Endodermal cell (in vitro differentiated cells): ENCODE data around the gene DDX31. TPM values are rescaled to one million over a fixed set of nuclear protein-coding genes. Genes with fewer than 3 reads are reported as not detected.

Experiments
- DNase-seq: peaks from one replicate; pipeline ENCODE4 v3.0.0-alpha.2; 2017
- H3K27ac ChIP-seq: 2 replicates; pipeline ENCODE4 v1.5.1; 2013; ENCODE audit warnings: mild to moderate bottlenecking, low read depth, low read length, moderate library complexity
- H3K27me3 ChIP-seq: 2 replicates; pipeline ENCODE4 v1.6.1; 2013; ENCODE audit warnings: mild to moderate bottlenecking, low read length, moderate library complexity; ENCODE audit not compliant: insufficient read depth, control insufficient read depth, poor library complexity, severe bottlenecking
- H3K36me3 ChIP-seq: 2 replicates; pipeline ENCODE4 v1.7.0; 2013; ENCODE audit warnings: mild to moderate bottlenecking, low read length, moderate library complexity; ENCODE audit not compliant: control insufficient read depth, insufficient read depth
- H3K4me1 ChIP-seq: one replicate; pipeline ENCODE4 v1.7.0; 2013; ENCODE audit warnings: low read length; ENCODE audit not compliant: control insufficient read depth, insufficient read depth
- H3K4me3 ChIP-seq: 2 replicates; pipeline ENCODE4 v1.5.1; 2013; ENCODE audit warnings: mild to moderate bottlenecking, low read length, moderate library complexity
- H3K9ac ChIP-seq: 2 replicates; pipeline ENCODE4 v1.6.1; 2013; ENCODE audit warnings: mild to moderate bottlenecking, low read length, moderate library complexity; ENCODE audit not compliant: poor library complexity, severe bottlenecking; ENCODE audit errors: extremely low read depth
- H3K9me3 ChIP-seq: 2 replicates; pipeline ENCODE4 v1.6.1; 2013; ENCODE audit warnings: mild to moderate bottlenecking, low read length, moderate library complexity; ENCODE audit not compliant: control insufficient read depth
- H3K27ac Mint-ChIP-seq: 2 replicates; pipeline ENCODE4 v1.8.0; 2020; ENCODE audit warnings: mixed read lengths
- H3K27me3 Mint-ChIP-seq: 2 replicates; pipeline ENCODE4 v1.8.0; 2021; ENCODE audit warnings: mild to moderate bottlenecking, mixed read lengths; ENCODE audit not compliant: insufficient read depth
- H3K36me3 Mint-ChIP-seq: 2 replicates; pipeline ENCODE4 v1.8.0; 2020; ENCODE audit warnings: low read depth, mixed read lengths
- H3K4me1 Mint-ChIP-seq: 2 replicates; pipeline ENCODE4 v1.8.0; 2020; ENCODE audit warnings: mixed read lengths
- H3K4me3 Mint-ChIP-seq: 2 replicates; pipeline ENCODE4 v1.8.0; 2020; ENCODE audit warnings: mild to moderate bottlenecking, moderate library complexity, mixed read lengths
- H3K9me3 Mint-ChIP-seq: 2 replicates; pipeline ENCODE4 v1.8.0; 2020; ENCODE audit warnings: mild to moderate bottlenecking, mixed read lengths
- WGBS, 2 experiments: methylation state at CpG; one replicate each; pipeline versions ENCODE4 v1.1.5 to v1.1.7; 2013; ENCODE audit warnings: missing lambda C conversion rate in 2 of 2, mixed read lengths in 1 of 2; ENCODE audit not compliant: insufficient coverage in 1 of 2, insufficient read length in 1 of 2; 5-methylcytosine and 5-hydroxymethylcytosine counted together
- total RNA-seq, 2 donors: library from RNA; stranded (reverse); fragmentation: NEBNext Ultra II Directional in 1 of 2; extraction: Animal tissue kit (Norgen Biotek cat#: 25700) in 1 of 2; gene quantifications; 2 replicates in 1 of 2; 3 replicates in 1 of 2; pipeline ENCODE4 v1.2.1, GENCODE V29; 2021
- TF ChIP-seq, protein P1 (sequence below): fragments of 200-600 bp; sonication (generic); conservative IDR thresholded peaks from 2 replicates; pipeline ENCODE4 v1.5.0; 2021; ENCODE audit warnings: antibody characterized with exemption, mild to moderate bottlenecking

DDX31 gene
- total RNA-seq, 2 donors from 2014 or later: 29.1 to 30.5 TPM

GRCh38 chr9:132641216-132641615 is 28.6 kb downstream of the DDX31 start:
- no peak overlapping the region for H3K27ac ChIP-seq

DNA sequence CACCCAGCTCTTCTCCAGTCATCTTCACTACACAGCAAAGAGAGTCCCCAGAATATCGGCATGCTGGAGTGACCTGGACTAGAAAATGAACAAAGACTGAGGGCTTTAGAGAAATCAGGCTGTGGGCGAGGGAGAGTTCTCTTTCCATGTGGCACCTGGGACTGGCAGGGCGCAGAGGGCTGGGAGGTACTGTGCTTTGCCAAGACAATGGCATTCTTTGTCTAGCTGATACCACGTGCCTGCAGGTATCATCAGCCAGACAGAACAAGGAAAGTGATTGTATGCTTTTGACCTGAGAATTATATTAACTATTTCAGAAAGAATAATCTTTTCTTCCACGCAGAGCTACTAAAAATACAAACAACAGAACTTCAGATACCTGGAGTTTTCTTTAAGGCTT is 30.5 kb downstream of the DDX31 start:
- H3K4me3 Mint-ChIP-seq: no peak overlapping the region
- WGBS, 2 experiments: 88 to 94% methylated on average over 3 to 5 of the region's 5 CpGs

More at GRCh38 chr9:132641216-132641615, 28.6 kb downstream of the DDX31 start:
- H3K4me3 ChIP-seq: no peak overlapping the region
- Mint-ChIP-seq H3K4me3 (no peak overlapping the region), H3K27me3 (no peaks in the 10 kb centered on the region), H3K4me1 (peaks cover 20% of the 10 kb centered on the region), H3K36me3 (peaks cover 77% of the 10 kb centered on the region), H3K9me3 (no peaks in the 10 kb centered on the region), H3K27ac (no peak overlapping the region)
- WGBS, 2 experiments: 93 to 96% methylated on average over 4 of the region's 4 CpGs
- no peak for DNase-seq
- peaks cover 99% of the 10 kb centered on the region for H3K36me3 ChIP-seq
- no peaks in the 10 kb centered on the region for H3K27me3 ChIP-seq
- H3K9ac ChIP-seq: no peak overlapping the region
- H3K4me1 ChIP-seq: peaks cover 12% of the 10 kb centered on the region
- H3K9me3 ChIP-seq: no peaks in the 10 kb centered on the region
- TF ChIP-seq, protein P1, sequence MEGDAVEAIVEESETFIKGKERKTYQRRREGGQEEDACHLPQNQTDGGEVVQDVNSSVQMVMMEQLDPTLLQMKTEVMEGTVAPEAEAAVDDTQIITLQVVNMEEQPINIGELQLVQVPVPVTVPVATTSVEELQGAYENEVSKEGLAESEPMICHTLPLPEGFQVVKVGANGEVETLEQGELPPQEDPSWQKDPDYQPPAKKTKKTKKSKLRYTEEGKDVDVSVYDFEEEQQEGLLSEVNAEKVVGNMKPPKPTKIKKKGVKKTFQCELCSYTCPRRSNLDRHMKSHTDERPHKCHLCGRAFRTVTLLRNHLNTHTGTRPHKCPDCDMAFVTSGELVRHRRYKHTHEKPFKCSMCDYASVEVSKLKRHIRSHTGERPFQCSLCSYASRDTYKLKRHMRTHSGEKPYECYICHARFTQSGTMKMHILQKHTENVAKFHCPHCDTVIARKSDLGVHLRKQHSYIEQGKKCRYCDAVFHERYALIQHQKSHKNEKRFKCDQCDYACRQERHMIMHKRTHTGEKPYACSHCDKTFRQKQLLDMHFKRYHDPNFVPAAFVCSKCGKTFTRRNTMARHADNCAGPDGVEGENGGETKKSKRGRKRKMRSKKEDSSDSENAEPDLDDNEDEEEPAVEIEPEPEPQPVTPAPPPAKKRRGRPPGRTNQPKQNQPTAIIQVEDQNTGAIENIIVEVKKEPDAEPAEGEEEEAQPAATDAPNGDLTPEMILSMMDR: no peak

GRCh38 chr9:132638240-132638639 is 31.5 kb downstream of the DDX31 start:
- no peak overlapping the region for H3K4me3 Mint-ChIP-seq
- TF ChIP-seq, protein P1: no peak
- Histone ChIP-seq H3K36me3 (peaks cover 95% of the 10 kb centered on the region), H3K4me1 (peaks cover 7% of the 10 kb centered on the region), H3K27ac (no peak overlapping the region), H3K4me3 (no peak overlapping the region), H3K9me3 (no peaks in the 10 kb centered on the region), H3K27me3 (no peaks in the 10 kb centered on the region), H3K9ac (no peak overlapping the region)
- peaks cover 81% of the 10 kb centered on the region for H3K36me3 Mint-ChIP-seq
- H3K9me3 Mint-ChIP-seq: no peaks in the 10 kb centered on the region
- H3K4me1 Mint-ChIP-seq: peaks cover 16% of the 10 kb centered on the region
- WGBS, 2 experiments: 95% methylated on average over 4 to 5 of the region's 5 CpGs
- no peak for DNase-seq
- no peak overlapping the region for H3K27ac Mint-ChIP-seq
- H3K27me3 Mint-ChIP-seq: no peaks in the 10 kb centered on the region

More for the DNA sequence above, 30.5 kb downstream of the DDX31 start:
- no peak overlapping the region for H3K4me3 ChIP-seq
- no peaks in the 10 kb centered on the region for H3K9me3 ChIP-seq
- TF ChIP-seq, protein P1: no peak
- peaks cover 7% of the 10 kb centered on the region for H3K4me1 ChIP-seq
- no peak for DNase-seq
- H3K27me3 ChIP-seq: no peaks in the 10 kb centered on the region
- Mint-ChIP-seq H3K27me3 (no peaks in the 10 kb centered on the region), H3K36me3 (peaks cover 80% of the 10 kb centered on the region), H3K4me1 (peaks cover 13% of the 10 kb centered on the region), H3K9me3 (no peaks in the 10 kb centered on the region), H3K27ac (peak overlapping the region; percentile 26)
- H3K27ac ChIP-seq: no peak overlapping the region
- peaks cover 96% of the 10 kb centered on the region for H3K36me3 ChIP-seq
- H3K9ac ChIP-seq: no peak overlapping the region
